GM18526 (cell line): ENCODE data around the gene NCAPH2.

ENCODE experiments used
- POLR2A ChIP-seq: IDR thresholded peaks from 3 replicates; pipeline ENCODE4 v1.6.1; 2011; ENCODE audit not compliant: insufficient read length; ENCODE audit errors: extremely low read depth

Gene NCAPH2

GRCh38 chr22:50561401-50562358 is 53.7 kb downstream of the NCAPH2 start:
- no peak for TF ChIP-seq POLR2A

DNA sequence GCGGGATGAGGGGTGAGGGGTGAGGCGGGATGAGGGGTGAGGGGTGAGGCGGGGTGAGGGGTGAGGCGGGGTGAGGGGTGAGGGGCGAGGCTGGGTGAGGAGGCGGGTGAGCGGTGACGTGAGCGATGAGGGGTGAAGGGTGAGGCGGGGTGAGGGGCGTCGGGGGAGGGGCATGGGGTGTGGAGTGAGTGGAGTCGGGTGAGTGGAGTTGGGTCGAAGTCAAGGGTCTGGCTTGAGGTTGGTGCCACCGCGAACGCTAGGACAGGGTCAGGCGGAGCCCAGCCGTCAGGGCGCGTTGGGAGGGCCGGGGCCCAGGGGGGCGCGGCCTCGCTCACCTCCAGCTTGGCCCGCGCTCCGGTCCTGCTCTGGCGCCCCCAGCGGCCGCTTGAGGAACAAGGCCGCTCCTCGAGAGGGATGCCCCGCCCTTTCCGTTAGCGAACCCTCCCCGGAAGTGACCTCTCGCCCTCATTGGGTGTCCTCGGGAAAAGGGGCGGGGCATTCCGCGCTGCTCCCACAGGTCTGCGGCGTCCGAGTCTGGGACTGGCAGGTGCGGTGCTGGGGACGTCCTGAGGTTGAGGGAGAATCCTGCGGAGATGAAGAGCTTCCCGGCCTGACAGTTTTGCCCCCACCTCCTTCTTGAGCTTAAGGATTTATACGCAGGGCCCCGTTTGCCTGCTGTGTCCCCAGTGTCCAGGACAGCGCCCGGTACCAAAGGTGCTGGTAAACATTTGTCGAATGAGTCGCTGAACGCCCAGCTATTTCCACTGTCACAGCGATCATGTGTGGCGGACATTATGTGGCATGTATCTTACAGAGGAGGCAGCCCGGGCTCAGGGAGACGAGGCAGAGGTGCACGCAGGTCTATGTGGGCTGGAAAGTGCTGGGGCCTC is 54.7 kb downstream of the NCAPH2 start, which contains the start of gene SYCE3:
Gene SYCE3 (minus strand): TSS at position 397 of the 890 bp plus-strand sequence. CDS start 6,514 bp downstream, outside the sequence.
- TF ChIP-seq POLR2A: peak; percentile 61

- no peak for TF ChIP-seq POLR2A
Observed at GRCh38 chr22:50563413-50564160, 55.6 kb downstream of the NCAPH2 start.

GRCh38 chr22:50564289-50564688 is 56.3 kb downstream of the NCAPH2 start:
- TF ChIP-seq POLR2A: no peak

GRCh38 chr22:50567721-50568252 is 59.8 kb downstream of the NCAPH2 start:
- TF ChIP-seq POLR2A: no peak

GRCh38 chr22:50568626-50569025 is 60.6 kb downstream of the NCAPH2 start:
- no peak for TF ChIP-seq POLR2A

DNA sequence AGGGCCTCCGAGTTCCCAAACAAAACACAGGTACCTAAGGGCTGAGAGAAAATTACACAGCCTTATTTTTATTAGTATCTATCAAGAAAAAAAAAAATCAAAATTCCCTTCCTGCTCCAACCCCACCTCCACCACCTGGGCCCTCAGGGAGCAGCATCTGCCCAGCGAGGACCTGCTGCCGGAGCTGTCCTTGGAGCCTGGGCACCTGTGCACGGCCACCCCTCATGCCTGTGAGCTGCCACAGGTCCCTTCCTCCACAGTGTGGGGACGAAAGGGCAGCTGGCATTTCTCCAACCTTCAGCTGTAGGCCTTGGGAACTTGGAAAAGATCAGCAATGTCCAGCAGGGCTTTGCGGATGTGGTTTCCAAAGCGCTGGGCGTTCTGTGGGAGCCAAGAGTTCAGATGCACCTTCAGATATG is 61.0 kb downstream of the NCAPH2 start:
- no peak for TF ChIP-seq POLR2A

GRCh38 chr22:50569896-50570535 is 62.0 kb downstream of the NCAPH2 start:
- TF ChIP-seq POLR2A: no peak

GRCh38 chr22:50570861-50571260 is 62.8 kb downstream of the NCAPH2 start:
- no peak for TF ChIP-seq POLR2A

GRCh38 chr22:50571264-50572175 is 63.5 kb downstream of the NCAPH2 start:
- no peak for TF ChIP-seq POLR2A

GRCh38 chr22:50572965-50573364 is 64.9 kb downstream of the NCAPH2 start:
- no peak for TF ChIP-seq POLR2A

DNA sequence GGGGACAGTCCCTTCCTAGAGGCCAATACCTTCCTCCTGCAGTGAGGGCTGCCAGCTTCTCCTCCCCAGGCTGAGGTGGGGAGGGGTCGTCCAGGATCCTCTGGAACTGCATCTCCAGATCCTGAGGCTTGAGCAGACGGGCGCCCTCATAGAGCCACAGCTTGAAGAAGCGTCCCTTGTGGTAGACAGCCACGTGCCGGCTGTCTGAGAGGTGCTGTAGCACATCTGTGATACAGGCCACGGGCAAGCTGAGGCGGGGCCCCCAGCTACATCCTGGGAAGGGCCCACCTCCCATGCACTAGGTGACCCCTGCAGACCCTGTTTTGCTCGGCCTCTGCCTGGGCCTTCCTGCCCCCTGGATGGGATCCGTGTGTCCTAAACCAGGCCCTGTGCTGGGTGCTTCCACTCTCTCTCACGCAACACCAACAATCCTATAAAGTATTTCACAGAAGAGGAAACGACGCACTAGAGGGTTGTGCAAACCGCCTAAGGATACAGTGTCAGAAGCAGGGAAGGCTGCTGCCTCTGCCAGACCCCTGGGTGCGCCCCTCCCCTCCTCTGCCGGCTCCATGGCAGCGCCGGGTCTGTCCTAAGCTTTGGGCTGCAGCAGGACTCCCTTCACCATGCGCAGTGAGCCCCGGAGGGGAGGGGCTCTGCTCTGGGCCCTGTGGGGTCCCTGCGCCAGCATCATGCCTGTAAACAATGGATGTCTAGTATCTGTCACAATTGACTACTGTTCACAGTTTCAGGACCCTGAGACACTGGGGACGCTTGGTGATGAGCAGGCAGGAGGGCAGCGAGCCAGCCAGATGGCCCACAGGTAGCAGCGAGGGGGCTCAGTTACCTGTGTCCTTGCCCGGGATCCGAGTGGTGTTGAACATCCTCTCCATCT is 65.7 kb downstream of the NCAPH2 start:
- no peak for TF ChIP-seq POLR2A
